Thyroid gland (tissue), 4 donors: ENCODE measurements around the gene TEX2.

Experiments
- CTCF ChIP-seq, 6 experiments: fragments of 200-600 bp in 3 of 6; fragments of 450-650 bp in 3 of 6; sonication (generic) in 3 of 6; IDR thresholded peaks; one replicate each; pipeline ENCODE4 v1.5.1; 2016 to 2019; ENCODE audit warnings: antibody characterized with exemption in 6 of 6, mild to moderate bottlenecking in 2 of 6, inconsistent platforms in 1 of 6, moderate library complexity in 1 of 6
- POLR2A ChIP-seq, 2 donors: fragments of 450-650 bp; IDR thresholded peaks; one replicate each; pipeline ENCODE4 v1.6.1; 2017; ENCODE audit warnings: antibody characterized with exemption in 2 of 2, mild to moderate bottlenecking in 2 of 2, moderate library complexity in 1 of 2

DNA sequence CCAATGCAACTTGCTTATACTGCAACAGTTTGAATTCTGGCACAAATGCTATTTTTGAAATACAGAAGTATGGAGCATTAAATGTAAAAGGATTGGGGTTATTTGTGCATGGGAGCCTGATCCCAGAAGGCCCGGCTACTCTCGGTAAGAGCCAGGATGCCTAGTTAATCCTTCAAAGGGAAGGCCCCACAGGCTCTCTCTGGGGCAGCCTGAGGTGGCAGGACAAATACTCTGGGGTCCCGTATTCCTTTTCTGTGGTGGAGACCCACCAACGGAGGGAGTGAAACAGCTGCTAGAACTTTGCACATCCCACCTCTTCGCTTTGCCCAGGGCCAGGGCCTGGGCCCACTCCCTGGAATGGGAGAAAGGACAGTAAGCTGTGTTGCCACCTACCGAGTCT lies 163.5 kb downstream of the TEX2 start:
- TF ChIP-seq CTCF (IDR thresholded peaks at IDR 0.05) = no peak
- TF ChIP-seq POLR2A (IDR thresholded peaks at IDR 0.05) = no peak
